ENCODE data around the gene TGOLN2.
"Not testable (repeated sequence)": the region's sequence is repeated elsewhere in the genome, so short reads cannot be mapped to it uniquely, and the experiment has no call there.

The TGOLN2 gene

GRCh38 chr2:85340034-85340892 lies 12.5 kb upstream of the TGOLN2 start:
- Histone ChIP-seq H3K27ac (ENCODE audit: low read depth, low read length, severe bottlenecking) (no peak overlapping the region), H3K36me3 (ENCODE audit: control insufficient read depth, insufficient read depth, low read length) (peaks cover 5% of the 10 kb centered on the region), H3K4me1 (ENCODE audit: control insufficient read depth, insufficient read depth, low read length, poor library complexity, severe bottlenecking) (no peaks in the 10 kb centered on the region), H3K9me3 (ENCODE audit: control insufficient read depth, low read length) (no peaks in the 10 kb centered on the region), H3K4me3 (ENCODE audit: extremely low read depth, insufficient read depth, low read length, poor library complexity, severe bottlenecking) (no peak overlapping the region)
- WGBS, 2 experiments (ENCODE audit: insufficient coverage in 2 of 2): 82 to 86% methylated on average over 7 to 10 of the region's 13 CpGs

- Histone ChIP-seq H3K9me3 (ENCODE audit: control insufficient read depth, low read length) (no peaks in the 10 kb centered on the region), H3K4me3 (ENCODE audit: extremely low read depth, insufficient read depth, low read length, poor library complexity, severe bottlenecking) (no peak overlapping the region), H3K4me1 (ENCODE audit: control insufficient read depth, insufficient read depth, low read length, poor library complexity, severe bottlenecking) (no peaks in the 10 kb centered on the region), H3K27ac (ENCODE audit: low read depth, low read length, severe bottlenecking) (no peak overlapping the region), H3K36me3 (ENCODE audit: control insufficient read depth, insufficient read depth, low read length) (no peaks in the 10 kb centered on the region)
- WGBS, 2 experiments (ENCODE audit: insufficient coverage in 2 of 2): 39 to 50% methylated on average over 2 of the region's 2 CpGs
These were observed 7.1 kb upstream of the TGOLN2 start for GRCh38 chr2:85334928-85335327.

DNA sequence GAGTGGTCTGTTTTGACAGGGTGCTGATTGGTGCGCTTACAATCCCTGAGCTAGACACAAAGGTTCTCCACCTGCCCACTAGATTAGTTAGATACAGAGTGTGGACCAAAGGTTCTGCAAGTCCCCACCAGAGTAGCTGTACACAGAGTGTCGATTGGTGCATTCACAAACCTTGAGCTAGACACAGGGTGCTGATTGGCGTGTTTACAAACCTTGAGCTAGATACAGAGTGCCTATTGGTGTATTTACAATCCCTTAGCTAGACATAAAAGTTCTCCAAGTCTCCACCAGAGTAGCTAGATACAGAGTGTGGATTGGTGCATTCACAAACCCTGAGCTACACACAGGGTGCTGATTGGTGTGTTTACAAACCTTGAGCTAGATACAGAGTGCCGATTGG lies 6.1 kb upstream of the TGOLN2 start:
- not testable (repeated sequence) for H3K9me3 ChIP-seq (ENCODE audit: control insufficient read depth, low read length); H3K4me1 ChIP-seq (ENCODE audit: control insufficient read depth, insufficient read depth, low read length, poor library complexity, severe bottlenecking); H3K4me3 ChIP-seq (ENCODE audit: extremely low read depth, insufficient read depth, low read length, poor library complexity, severe bottlenecking); H3K36me3 ChIP-seq (ENCODE audit: control insufficient read depth, insufficient read depth, low read length); H3K27ac ChIP-seq (ENCODE audit: low read depth, low read length, severe bottlenecking)
- 100% methylated on average over 1 of the region's 4 CpGs; no CpG with 5 or more reads in 1 of the 2 experiments for WGBS, 2 experiments (ENCODE audit: insufficient coverage in 2 of 2)

DNA sequence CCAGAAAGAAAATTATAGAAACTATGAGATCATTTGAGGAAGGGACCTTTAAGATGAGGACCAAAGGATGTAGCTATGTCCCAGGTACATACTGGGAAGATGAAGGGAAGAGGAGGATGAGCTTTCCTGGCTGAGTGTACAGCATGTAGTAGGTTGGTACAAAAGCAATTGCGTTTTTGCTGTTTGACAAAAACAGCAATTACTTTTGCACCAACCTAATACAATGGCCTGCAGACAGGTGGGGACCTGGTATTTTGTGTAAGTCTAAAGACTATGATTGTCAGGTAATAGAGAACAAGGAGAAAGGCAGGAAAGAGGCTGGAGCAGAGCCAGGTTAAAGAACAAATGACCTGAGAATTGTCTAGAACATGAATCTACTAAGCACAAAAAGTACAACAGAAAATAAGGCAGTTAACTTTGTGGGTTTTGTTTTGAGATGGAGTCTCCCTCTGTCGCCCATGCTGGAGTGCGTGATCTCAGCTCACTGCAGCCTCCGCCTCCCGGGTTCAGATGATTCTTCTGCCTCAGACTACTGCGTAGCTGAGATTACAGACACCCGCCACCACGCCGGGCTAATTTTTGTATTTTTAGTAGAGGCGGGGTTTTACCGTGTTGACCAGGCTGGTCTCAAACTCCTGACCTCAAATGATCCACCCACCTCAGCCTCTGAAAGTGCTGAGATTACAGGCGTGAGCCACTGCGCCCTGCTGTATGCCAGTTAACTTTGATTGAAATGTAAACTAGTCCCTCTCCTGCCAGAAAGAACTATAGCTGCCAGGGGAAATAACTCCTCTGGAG lies 3.2 kb upstream of the TGOLN2 start:
- Histone ChIP-seq H3K27ac (ENCODE audit: low read depth, low read length, severe bottlenecking) (no peak overlapping the region), H3K9me3 (ENCODE audit: control insufficient read depth, low read length) (no peaks in the 10 kb centered on the region), H3K36me3 (ENCODE audit: control insufficient read depth, insufficient read depth, low read length) (peaks cover under 1% of the 10 kb centered on the region), H3K4me1 (ENCODE audit: control insufficient read depth, insufficient read depth, low read length, poor library complexity, severe bottlenecking) (no peaks in the 10 kb centered on the region), H3K4me3 (ENCODE audit: extremely low read depth, insufficient read depth, low read length, poor library complexity, severe bottlenecking) (no peak overlapping the region)
- WGBS, 2 experiments (ENCODE audit: insufficient coverage in 2 of 2): 78 to 91% methylated on average over 4 to 6 of the region's 13 CpGs

DNA sequence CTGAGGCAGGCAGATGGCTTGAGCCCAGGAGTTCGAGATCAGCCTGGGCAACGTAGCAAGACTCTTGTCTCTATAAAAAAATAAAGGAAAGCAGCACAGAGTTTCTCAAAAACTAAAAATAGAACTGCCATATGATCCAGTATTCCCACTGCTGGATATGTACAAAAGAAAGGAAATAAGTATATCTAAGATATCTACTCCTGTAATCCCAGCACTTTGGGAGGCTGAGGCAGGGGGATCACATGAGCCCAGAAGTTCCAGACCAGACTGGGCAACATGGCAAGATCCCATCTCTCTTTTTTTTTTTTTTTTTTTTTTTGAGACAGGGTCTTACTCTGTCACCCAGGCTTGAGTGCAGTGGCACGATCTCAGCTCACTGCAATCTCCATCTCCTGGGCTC lies 1.9 kb upstream of the TGOLN2 start:
- peaks cover 13% of the 10 kb centered on the region for H3K36me3 ChIP-seq (ENCODE audit: control insufficient read depth, insufficient read depth, low read length)
- not testable (repeated sequence) for H3K4me3 ChIP-seq (ENCODE audit: extremely low read depth, insufficient read depth, low read length, poor library complexity, severe bottlenecking); H3K9me3 ChIP-seq (ENCODE audit: control insufficient read depth, low read length); H3K27ac ChIP-seq (ENCODE audit: low read depth, low read length, severe bottlenecking)
- peaks cover 11% of the 10 kb centered on the region for H3K4me1 ChIP-seq (ENCODE audit: control insufficient read depth, insufficient read depth, low read length, poor library complexity, severe bottlenecking)
- WGBS, 2 experiments (ENCODE audit: insufficient coverage in 2 of 2): no CpG with 5 or more reads among the region's 3 CpGs

DNA sequence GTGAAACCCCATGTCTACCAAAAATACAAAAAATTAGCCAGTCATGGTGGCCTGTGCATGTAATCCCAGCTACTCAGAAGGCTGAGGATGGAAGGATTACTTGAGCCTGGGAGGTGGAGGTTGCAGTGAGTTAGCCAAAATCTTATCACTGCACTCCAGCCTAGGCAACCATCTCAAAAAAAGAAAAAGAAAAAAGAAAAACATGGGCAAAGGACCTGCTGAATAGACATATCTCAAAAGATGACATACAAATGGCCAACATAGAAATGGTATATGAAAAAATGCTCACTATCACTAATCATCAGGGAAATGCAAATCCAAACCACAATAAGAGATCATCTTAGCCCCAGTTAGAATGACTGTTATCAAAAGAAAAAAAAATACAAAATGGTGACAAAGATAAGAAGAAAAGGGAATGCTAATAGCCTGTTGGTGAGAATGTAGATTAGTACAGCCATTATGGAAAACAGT lies 1.4 kb upstream of the TGOLN2 start:
- Histone ChIP-seq H3K27ac (ENCODE audit: low read depth, low read length, severe bottlenecking) (no peak overlapping the region), H3K4me3 (ENCODE audit: extremely low read depth, insufficient read depth, low read length, poor library complexity, severe bottlenecking) (no peak overlapping the region), H3K4me1 (ENCODE audit: control insufficient read depth, insufficient read depth, low read length, poor library complexity, severe bottlenecking) (peaks cover 11% of the 10 kb centered on the region), H3K9me3 (ENCODE audit: control insufficient read depth, low read length) (no peaks in the 10 kb centered on the region), H3K36me3 (ENCODE audit: control insufficient read depth, insufficient read depth, low read length) (peaks cover 18% of the 10 kb centered on the region)

DNA sequence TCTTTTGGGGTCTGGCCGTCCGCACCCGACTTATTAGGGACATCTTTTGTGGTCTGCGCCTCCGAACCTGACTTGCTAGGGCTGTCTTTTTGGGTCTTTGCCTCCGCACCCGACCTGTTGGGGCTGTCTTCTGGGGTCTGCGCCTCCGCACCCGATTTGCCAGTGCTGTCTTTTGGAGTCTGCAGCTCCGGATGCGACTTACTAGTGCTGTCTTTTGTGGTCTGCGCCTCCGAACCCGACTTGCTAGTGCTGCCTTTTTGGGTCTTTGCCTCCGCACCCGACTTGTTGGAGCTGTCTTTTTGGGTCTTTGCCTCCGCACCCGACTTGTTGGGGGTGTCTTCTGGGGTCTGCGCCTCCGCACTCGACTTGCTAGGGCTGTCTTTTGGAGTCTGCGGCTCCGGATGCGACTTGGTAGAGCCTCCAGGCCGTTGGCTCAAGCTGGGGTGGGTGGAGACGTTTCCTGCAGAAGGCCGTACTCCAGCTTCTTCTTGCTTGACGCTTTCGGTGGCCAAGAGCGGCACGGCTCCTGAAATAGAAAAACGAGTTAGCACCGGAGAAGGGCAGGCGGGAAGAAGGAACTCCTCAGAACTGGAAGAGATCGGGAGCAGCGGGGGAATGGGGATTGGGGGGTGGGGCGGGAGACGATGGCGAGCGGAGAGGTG lies 498 bp downstream of the TGOLN2 start:
- Histone ChIP-seq H3K27ac (ENCODE audit: low read depth, low read length, severe bottlenecking) (no peak overlapping the region), H3K36me3 (ENCODE audit: control insufficient read depth, insufficient read depth, low read length) (peaks cover 37% of the 10 kb centered on the region), H3K9me3 (ENCODE audit: control insufficient read depth, low read length) (no peaks in the 10 kb centered on the region), H3K4me3 (ENCODE audit: extremely low read depth, insufficient read depth, low read length, poor library complexity, severe bottlenecking) (peak overlapping the region; percentile 83), H3K4me1 (ENCODE audit: control insufficient read depth, insufficient read depth, low read length, poor library complexity, severe bottlenecking) (peaks cover 11% of the 10 kb centered on the region)
- WGBS, 2 experiments (ENCODE audit: insufficient coverage in 2 of 2): 6 to 8% methylated on average over 33 to 36 of the region's 41 CpGs

- H3K4me3 ChIP-seq (ENCODE audit: extremely low read depth, insufficient read depth, low read length, poor library complexity, severe bottlenecking): peak overlapping the region; percentile 83
- H3K4me1 ChIP-seq (ENCODE audit: control insufficient read depth, insufficient read depth, low read length, poor library complexity, severe bottlenecking): peaks cover 11% of the 10 kb centered on the region
- H3K9me3 ChIP-seq (ENCODE audit: control insufficient read depth, low read length): no peaks in the 10 kb centered on the region
- peaks cover 44% of the 10 kb centered on the region for H3K36me3 ChIP-seq (ENCODE audit: control insufficient read depth, insufficient read depth, low read length)
- H3K27ac ChIP-seq (ENCODE audit: low read depth, low read length, severe bottlenecking): no peak overlapping the region
- 25 to 32% methylated on average over 27 to 30 of the region's 32 CpGs for WGBS, 2 experiments (ENCODE audit: insufficient coverage in 2 of 2)
These were observed 1.2 kb downstream of the TGOLN2 start for GRCh38 chr2:85326406-85327159.

DNA sequence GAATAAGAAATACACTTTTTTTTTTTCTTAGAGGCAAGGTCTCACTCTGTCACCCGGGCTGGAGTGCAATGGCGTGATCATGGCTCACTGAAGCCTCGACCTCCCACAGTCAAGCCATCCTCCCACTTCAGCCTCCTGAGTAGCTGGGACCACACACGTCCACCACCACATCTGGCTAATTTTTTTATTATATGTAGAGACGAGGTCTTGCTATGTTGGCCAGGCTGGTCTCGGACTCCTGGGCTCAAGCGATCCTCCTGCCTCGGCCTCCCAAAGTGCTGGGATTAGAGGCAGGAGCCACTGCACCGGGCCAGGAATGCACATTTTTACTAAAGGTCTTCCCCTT lies 2.4 kb downstream of the TGOLN2 start:
- 85 to 87% methylated on average over 7 to 8 of the region's 9 CpGs for WGBS, 2 experiments (ENCODE audit: insufficient coverage in 2 of 2)
- H3K4me1 ChIP-seq (ENCODE audit: control insufficient read depth, insufficient read depth, low read length, poor library complexity, severe bottlenecking): peaks cover 11% of the 10 kb centered on the region
- no peak overlapping the region for H3K27ac ChIP-seq (ENCODE audit: low read depth, low read length, severe bottlenecking)
- no peaks in the 10 kb centered on the region for H3K9me3 ChIP-seq (ENCODE audit: control insufficient read depth, low read length)
- peak overlapping the region; percentile 83 for H3K4me3 ChIP-seq (ENCODE audit: extremely low read depth, insufficient read depth, low read length, poor library complexity, severe bottlenecking)
- H3K36me3 ChIP-seq (ENCODE audit: control insufficient read depth, insufficient read depth, low read length): peaks cover 56% of the 10 kb centered on the region

Data from mesodermal cell (in vitro differentiated cells).